ENCODE results near the gene TBX1. TPM values are rescaled to one million over a fixed set of nuclear protein-coding genes. Genes with fewer than 3 reads are reported as not detected.
A peak's percentile ranks its signal among the peaks of the same experiment; 100 is the strongest.

Gene TBX1
- total RNA-seq, 2 experiments from 2014 or later: 0.23 TPM; not detected in 1

GRCh38 chr22:19730198-19730597, 30.4 kb upstream of the TBX1 start:
- no peak overlapping the region for H3K27ac ChIP-seq (ENCODE audit: low read depth, low read length, poor library complexity, severe bottlenecking)
- BruUV-seq (replicated peaks): no TSS peak
- CTCF ChIA-PET (ENCODE audit: unreplicated experiment): interaction anchor here (0.6 to 1.2 kb wide), 8 partner anchors 157 to 350 kb away, joined by 3 to 5 read pairs (median 3); partner anchors contain the start of gene DGCR8

GRCh38 chr22:19730655-19731360, 29.8 kb upstream of the TBX1 start:
- Histone ChIP-seq H3K4me3 (ENCODE audit: low read depth, low read length, poor library complexity, severe bottlenecking) (peak overlapping the region; percentile 63), H3K4me2 (ENCODE audit: low read length) (peak overlapping the region; percentile 79), H3K27ac (ENCODE audit: low read depth, low read length, poor library complexity, severe bottlenecking) (no peak overlapping the region), H3K36me3 (ENCODE audit: insufficient read depth, low read length) (no peaks in the 10 kb centered on the region), H3K79me2 (ENCODE audit: insufficient read depth, low read depth, low read length) (no peaks in the 10 kb centered on the region), H4K20me1 (ENCODE audit: insufficient read depth, low read length) (no peaks in the 10 kb centered on the region), H2AFZ (ENCODE audit: low read length) (peak overlapping the region; percentile 70; the same call in 1 of the 2 replicates), H3K4me1 (ENCODE audit: insufficient read depth, low read length, poor library complexity, severe bottlenecking) (peaks cover 6% of the 10 kb centered on the region), H3K9me3 (ENCODE audit: low read length) (no peaks in the 10 kb centered on the region), H3K9me2 (ENCODE audit: insufficient read depth, low read length) (no peaks in the 10 kb centered on the region)
- DNase-seq (ENCODE audit: low spot score): peak; percentile 83
- TF ChIP-seq CTCF (conservative IDR thresholded peaks at IDR 0.05; ENCODE audit: low read length) (peak; percentile 96), EZH2phosphoT487 (IDR thresholded peaks at IDR 0.05; ENCODE audit: borderline replicate concordance, low read depth, low read length) (no peak)
- CTCF ChIA-PET (ENCODE audit: unreplicated experiment): interaction anchor here (0.6 to 1.2 kb wide), 9 partner anchors 26 to 349 kb away, joined by 3 to 5 read pairs (median 3); partner anchors contain the start of gene DGCR8
- intact Hi-C loops (cut with micrococcal nuclease; ENCODE audit: unreplicated experiment): loop anchor here (1.0 to 2.0 kb wide), 3 partner anchors 42 to 222 kb away; no protein-coding TSS in a partner anchor
- BruUV-seq (replicated peaks): no TSS peak
- POLR2A ChIA-PET: interaction anchor here (0.9 kb wide), 1 partner anchor 42 kb away, joined by 8 read pairs; no protein-coding TSS in a partner anchor

More at GRCh38 chr22:19730198-19730597, 30.4 kb upstream of the TBX1 start:
- H2AFZ ChIP-seq (ENCODE audit: low read length): peak overlapping the region; percentile 70; the same call in 1 of the 2 replicates
- no peak for DNase-seq (ENCODE audit: low spot score)
- H3K9me2 ChIP-seq (ENCODE audit: insufficient read depth, low read length): no peaks in the 10 kb centered on the region
- no peaks in the 10 kb centered on the region for H3K36me3 ChIP-seq (ENCODE audit: insufficient read depth, low read length)
- intact Hi-C loops (cut with micrococcal nuclease; ENCODE audit: unreplicated experiment): loop anchor here (1.0 to 2.0 kb wide), 3 partner anchors 43 to 223 kb away; no protein-coding TSS in a partner anchor
- H3K9me3 ChIP-seq (ENCODE audit: low read length): no peaks in the 10 kb centered on the region
- peak overlapping the region; percentile 79; the same call in 1 of the 2 replicates for H3K4me2 ChIP-seq (ENCODE audit: low read length)
- POLR2A ChIA-PET: interaction anchor here (0.9 kb wide), 1 partner anchor 43 kb away, joined by 8 read pairs; no protein-coding TSS in a partner anchor
- no peaks in the 10 kb centered on the region for H4K20me1 ChIP-seq (ENCODE audit: insufficient read depth, low read length)
- no peaks in the 10 kb centered on the region for H3K79me2 ChIP-seq (ENCODE audit: insufficient read depth, low read depth, low read length)
- H3K4me1 ChIP-seq (ENCODE audit: insufficient read depth, low read length, poor library complexity, severe bottlenecking): peaks cover 6% of the 10 kb centered on the region
- TF ChIP-seq CTCF (conservative IDR thresholded peaks at IDR 0.05; ENCODE audit: low read length) (no peak), EZH2phosphoT487 (IDR thresholded peaks at IDR 0.05; ENCODE audit: borderline replicate concordance, low read depth, low read length) (no peak)
- no peak overlapping the region for H3K4me3 ChIP-seq (ENCODE audit: low read depth, low read length, poor library complexity, severe bottlenecking)
